HUES6 (cell line): Measurements from ENCODE around the gene TTC34.
A peak's percentile ranks its signal among the peaks of the same experiment; 100 is the strongest.
"Not testable (repeated sequence)": the region's sequence is repeated elsewhere in the genome, so short reads cannot be mapped to it uniquely, and the experiment has no call there.

ENCODE experiments used
- H3K27ac ChIP-seq: 2 replicates; pipeline ENCODE4 v1.7.0; 2013; ENCODE audit warnings: low read depth, mild to moderate bottlenecking, low read length, inconsistent platforms
- H3K27me3 ChIP-seq: 2 replicates; pipeline ENCODE4 v1.6.1; 2013; ENCODE audit warnings: low read length; ENCODE audit not compliant: control insufficient read depth, insufficient read depth
- H3K36me3 ChIP-seq: 2 replicates; pipeline ENCODE4 v1.6.1; 2013; ENCODE audit warnings: low read length; ENCODE audit not compliant: control insufficient read depth, insufficient read depth
- H3K4me1 ChIP-seq: 2 replicates; pipeline ENCODE4 v1.6.1; 2013; ENCODE audit warnings: low read length; ENCODE audit not compliant: control insufficient read depth, insufficient read depth
- H3K4me3 ChIP-seq: 2 replicates; pipeline ENCODE4 v1.5.1; 2013; ENCODE audit warnings: low read depth, low read length
- H3K9ac ChIP-seq: one replicate; pipeline ENCODE4 v1.6.1; 2013; ENCODE audit warnings: mild to moderate bottlenecking, low read length
- H3K9me3 ChIP-seq: 2 replicates; pipeline ENCODE4 v1.6.1; 2013; ENCODE audit warnings: low read depth, low read length; ENCODE audit not compliant: control insufficient read depth, insufficient read depth

The TTC34 gene

GRCh38 chr1:2655598-2656434, 145.7 kb downstream of the TTC34 start:
- H3K27ac ChIP-seq, H3K36me3 ChIP-seq, H3K4me1 ChIP-seq, H3K4me3 ChIP-seq, H3K9ac ChIP-seq: not testable (repeated sequence)
- peaks cover 49% of the 10 kb centered on the region; the same call in 1 of the 2 replicates for H3K9me3 ChIP-seq
- H3K27me3 ChIP-seq: peaks cover 65% of the 10 kb centered on the region

DNA sequence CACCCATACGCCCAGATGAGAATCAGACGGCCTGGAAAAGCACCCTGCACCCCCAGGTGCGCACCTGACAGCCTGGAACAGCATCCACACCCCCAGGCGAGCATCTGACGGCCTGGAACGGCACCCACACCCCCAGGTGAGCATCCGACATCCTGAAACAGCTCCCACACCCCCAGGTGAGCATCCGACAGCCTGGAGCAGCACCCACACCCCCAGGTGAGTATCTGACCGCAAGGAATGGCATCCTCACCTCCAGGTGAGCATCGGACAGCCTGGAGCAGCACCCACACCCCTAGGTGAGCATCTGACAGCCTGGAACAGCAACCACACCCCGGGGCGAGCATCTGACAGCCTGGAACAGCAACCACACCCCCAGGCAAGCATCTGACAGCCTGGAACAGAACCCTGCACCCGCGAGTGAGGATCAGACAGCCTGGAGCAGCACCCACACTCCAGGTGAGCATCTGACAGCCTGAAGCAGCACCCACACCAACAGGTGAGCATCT, 147.0 kb downstream of the TTC34 start:
- Histone ChIP-seq H3K9me3 (peaks cover 57% of the 10 kb centered on the region; the same call in 1 of the 2 replicates), H3K27me3 (peaks cover 72% of the 10 kb centered on the region)
- not testable (repeated sequence) for H3K36me3 ChIP-seq, H3K4me1 ChIP-seq, H3K9ac ChIP-seq, H3K27ac ChIP-seq, H3K4me3 ChIP-seq

DNA sequence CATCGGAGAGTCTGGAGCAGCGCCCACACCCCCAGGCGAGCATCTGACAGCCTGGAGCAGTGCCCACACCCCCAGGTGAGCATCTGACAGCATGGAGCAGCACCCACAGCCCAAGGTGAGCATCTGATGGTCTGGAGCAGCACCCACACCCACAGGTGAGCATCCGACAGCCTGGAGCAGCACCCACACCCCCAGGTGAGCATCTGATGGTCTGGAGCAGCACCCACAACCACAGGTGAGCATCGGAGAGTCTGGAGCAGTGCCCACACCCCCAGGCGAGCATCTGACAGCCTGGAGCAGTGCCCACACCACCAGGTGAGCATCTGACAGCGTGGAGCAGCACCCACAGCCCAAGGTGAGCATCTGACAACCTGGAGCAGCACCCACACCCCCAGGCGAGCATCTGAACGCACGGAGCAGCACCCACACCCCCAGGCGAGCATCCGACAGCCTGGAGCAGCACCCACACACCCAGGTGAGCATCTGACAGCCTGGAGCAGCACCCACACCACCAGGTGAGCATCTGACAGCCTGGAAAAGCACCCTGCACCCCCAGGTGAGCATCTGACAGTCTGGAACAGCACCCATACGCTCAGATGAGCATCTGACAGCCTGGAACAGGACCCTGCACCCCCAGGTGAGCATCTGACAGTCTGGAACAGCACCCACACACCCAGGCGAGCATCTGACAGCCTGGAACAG, 147.6 kb downstream of the TTC34 start:
- not testable (repeated sequence) for H3K36me3 ChIP-seq, H3K4me3 ChIP-seq, H3K27ac ChIP-seq, H3K4me1 ChIP-seq
- Histone ChIP-seq H3K9ac (peak overlapping the region; percentile 5), H3K9me3 (peaks cover 63% of the 10 kb centered on the region; the same call in 1 of the 2 replicates), H3K27me3 (peaks cover 78% of the 10 kb centered on the region)

GRCh38 chr1:2652926-2653571, 148.4 kb downstream of the TTC34 start:
- H3K36me3 ChIP-seq, H3K4me3 ChIP-seq, H3K27ac ChIP-seq, H3K4me1 ChIP-seq: not testable (repeated sequence)
- peaks cover 83% of the 10 kb centered on the region for H3K27me3 ChIP-seq
- H3K9me3 ChIP-seq: peaks cover 71% of the 10 kb centered on the region
- H3K9ac ChIP-seq: peak overlapping the region; percentile 5

GRCh38 chr1:2652152-2652925, 149.2 kb downstream of the TTC34 start:
- not testable (repeated sequence) for H3K4me3 ChIP-seq, H3K36me3 ChIP-seq, H3K4me1 ChIP-seq, H3K27ac ChIP-seq, H3K9ac ChIP-seq
- peaks cover 75% of the 10 kb centered on the region for H3K9me3 ChIP-seq
- peaks cover 79% of the 10 kb centered on the region for H3K27me3 ChIP-seq

DNA sequence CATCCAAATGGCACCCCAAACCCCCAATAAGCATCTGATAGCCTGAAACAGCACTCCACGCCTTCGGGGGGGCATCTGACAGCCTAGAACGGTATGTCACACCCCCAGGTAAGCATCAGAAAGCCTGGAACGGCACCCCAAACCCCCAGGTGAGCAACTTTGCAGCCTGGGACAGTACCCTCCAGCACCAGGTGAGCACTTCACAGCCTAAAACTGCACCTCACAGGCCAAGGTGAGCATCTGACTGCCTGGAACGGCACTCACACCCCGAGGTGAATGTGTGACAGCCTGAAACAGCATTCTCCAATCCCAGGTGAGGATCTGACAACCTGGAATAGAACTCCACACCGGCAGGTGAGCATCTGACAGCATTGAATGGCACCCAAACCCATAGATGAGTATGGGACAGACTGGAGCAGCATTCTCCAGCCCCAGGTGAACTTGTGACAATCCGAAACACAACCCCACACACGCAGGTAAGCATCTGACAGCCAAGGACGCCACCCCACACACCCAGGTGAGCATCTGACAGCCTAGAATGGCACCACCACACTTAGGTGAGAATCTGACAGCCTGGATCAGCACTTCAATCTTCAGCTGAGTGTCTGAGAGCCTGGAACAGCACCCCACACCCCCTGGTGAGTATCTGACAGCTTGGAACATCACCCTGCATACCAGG, 150.4 kb downstream of the TTC34 start:
- no peak overlapping the region for H3K4me3 ChIP-seq
- no peak overlapping the region for H3K27ac ChIP-seq
- no peak overlapping the region for H3K9ac ChIP-seq
- H3K36me3 ChIP-seq: no peaks in the 10 kb centered on the region
- peaks cover 76% of the 10 kb centered on the region for H3K9me3 ChIP-seq
- H3K4me1 ChIP-seq: no peaks in the 10 kb centered on the region
- H3K27me3 ChIP-seq: peaks cover 74% of the 10 kb centered on the region

- Histone ChIP-seq H3K36me3 (no peaks in the 10 kb centered on the region), H3K27ac (no peak overlapping the region), H3K9me3 (peaks cover 44% of the 10 kb centered on the region), H3K9ac (no peak overlapping the region), H3K27me3 (peaks cover 53% of the 10 kb centered on the region), H3K4me1 (peaks cover 6% of the 10 kb centered on the region; the same call in 1 of the 2 replicates), H3K4me3 (no peak overlapping the region)
Measured at GRCh38 chr1:2646837-2647236, 154.7 kb downstream of the TTC34 start.

GRCh38 chr1:2645776-2646175, 155.7 kb downstream of the TTC34 start:
- Histone ChIP-seq H3K9me3 (peaks cover 39% of the 10 kb centered on the region), H3K36me3 (no peaks in the 10 kb centered on the region), H3K27ac (no peak overlapping the region), H3K4me1 (peaks cover 10% of the 10 kb centered on the region), H3K27me3 (peaks cover 42% of the 10 kb centered on the region), H3K4me3 (no peak overlapping the region), H3K9ac (no peak overlapping the region)

DNA sequence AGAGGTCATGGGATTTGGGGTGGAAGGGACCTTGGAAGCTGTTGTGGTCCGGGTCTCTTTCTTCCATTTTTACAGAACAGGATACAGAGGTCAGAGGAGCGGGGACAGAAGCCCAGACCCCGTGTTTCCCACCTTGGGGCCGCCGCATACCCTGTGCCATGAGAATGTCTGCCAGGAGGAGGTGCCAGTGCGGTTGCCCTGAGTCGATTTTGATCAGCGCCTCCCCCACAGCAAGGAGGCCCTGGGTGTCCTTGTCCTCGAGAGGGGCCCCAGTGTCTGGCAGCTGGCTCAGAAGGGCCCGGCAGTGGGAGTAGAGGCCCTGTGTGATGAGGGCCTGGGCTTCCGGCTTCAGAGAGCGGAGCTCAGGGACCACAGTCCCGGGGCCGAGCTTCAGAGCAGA, 156.3 kb downstream of the TTC34 start:
- peaks cover 36% of the 10 kb centered on the region for H3K27me3 ChIP-seq

DNA sequence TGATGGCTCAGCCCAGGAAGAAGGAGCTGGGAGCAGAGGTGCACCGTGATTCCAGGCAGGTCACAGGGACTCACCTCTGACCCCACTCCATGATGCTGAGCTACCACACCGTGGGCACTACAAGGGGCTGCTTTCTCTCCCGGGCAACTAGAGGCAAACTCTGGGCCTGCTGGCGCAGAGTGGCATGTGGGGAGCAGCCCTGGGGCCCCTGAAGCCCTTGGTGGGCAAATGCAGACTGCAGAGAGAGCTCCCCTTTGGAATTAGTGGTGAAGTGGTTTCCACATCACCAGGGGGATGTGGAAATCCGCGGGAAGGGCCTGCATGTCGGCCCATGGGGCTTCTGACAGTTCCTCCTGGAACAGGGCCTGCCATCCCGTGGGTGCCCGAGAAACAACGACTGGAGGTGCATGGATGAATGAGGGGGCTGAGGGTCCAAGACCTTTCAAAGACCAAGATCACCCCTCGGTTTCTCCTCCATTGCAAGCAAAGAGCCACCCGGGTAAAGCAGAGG, 156.8 kb downstream of the TTC34 start:
- Histone ChIP-seq H3K9me3 (peaks cover 31% of the 10 kb centered on the region), H3K4me3 (no peak overlapping the region), H3K27ac (no peak overlapping the region), H3K4me1 (peaks cover 10% of the 10 kb centered on the region), H3K36me3 (no peaks in the 10 kb centered on the region), H3K27me3 (peaks cover 31% of the 10 kb centered on the region), H3K9ac (no peak overlapping the region)

More for the DNA sequence above, 156.3 kb downstream of the TTC34 start:
- Histone ChIP-seq H3K36me3 (no peaks in the 10 kb centered on the region), H3K4me1 (peaks cover 10% of the 10 kb centered on the region), H3K27ac (no peak overlapping the region), H3K9ac (no peak overlapping the region), H3K4me3 (no peak overlapping the region), H3K9me3 (peaks cover 32% of the 10 kb centered on the region)
